Lower leg skin (tissue), 3 donors: Measurements from ENCODE around the gene SDK1.

Source experiments
- POLR2A ChIP-seq, 2 donors: fragments of 450-650 bp; IDR thresholded peaks; one replicate each; pipeline ENCODE4 v1.6.1; 2016 to 2017; ENCODE audit warnings: antibody characterized with exemption in 2 of 2, mild to moderate bottlenecking in 1 of 2, moderate library complexity in 1 of 2
- TF ChIP-seq, protein P1 (sequence below), 3 donors: fragments of 450-650 bp; IDR thresholded peaks; one replicate each; pipeline ENCODE4 v1.5.1; 2016; ENCODE audit warnings: antibody characterized with exemption in 3 of 3, mild to moderate bottlenecking in 3 of 3, moderate library complexity in 2 of 3

DNA sequence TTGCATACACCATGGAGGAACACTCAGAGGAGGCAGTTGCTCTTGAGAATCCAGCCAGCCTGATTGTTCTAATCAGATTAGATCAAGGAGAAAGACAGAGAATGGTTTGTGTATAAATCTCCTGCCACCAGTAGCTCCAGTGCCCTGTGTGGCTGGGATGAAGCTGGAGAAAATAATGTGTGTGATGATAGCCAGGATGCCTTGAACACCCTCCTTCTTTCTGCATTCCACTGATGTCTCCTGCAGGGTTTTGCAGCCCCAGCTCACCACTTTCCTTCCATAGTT lies 766.4 kb downstream of the SDK1 start:
- TF ChIP-seq, protein P1, sequence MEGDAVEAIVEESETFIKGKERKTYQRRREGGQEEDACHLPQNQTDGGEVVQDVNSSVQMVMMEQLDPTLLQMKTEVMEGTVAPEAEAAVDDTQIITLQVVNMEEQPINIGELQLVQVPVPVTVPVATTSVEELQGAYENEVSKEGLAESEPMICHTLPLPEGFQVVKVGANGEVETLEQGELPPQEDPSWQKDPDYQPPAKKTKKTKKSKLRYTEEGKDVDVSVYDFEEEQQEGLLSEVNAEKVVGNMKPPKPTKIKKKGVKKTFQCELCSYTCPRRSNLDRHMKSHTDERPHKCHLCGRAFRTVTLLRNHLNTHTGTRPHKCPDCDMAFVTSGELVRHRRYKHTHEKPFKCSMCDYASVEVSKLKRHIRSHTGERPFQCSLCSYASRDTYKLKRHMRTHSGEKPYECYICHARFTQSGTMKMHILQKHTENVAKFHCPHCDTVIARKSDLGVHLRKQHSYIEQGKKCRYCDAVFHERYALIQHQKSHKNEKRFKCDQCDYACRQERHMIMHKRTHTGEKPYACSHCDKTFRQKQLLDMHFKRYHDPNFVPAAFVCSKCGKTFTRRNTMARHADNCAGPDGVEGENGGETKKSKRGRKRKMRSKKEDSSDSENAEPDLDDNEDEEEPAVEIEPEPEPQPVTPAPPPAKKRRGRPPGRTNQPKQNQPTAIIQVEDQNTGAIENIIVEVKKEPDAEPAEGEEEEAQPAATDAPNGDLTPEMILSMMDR (IDR thresholded peaks at IDR 0.05): no peak
- TF ChIP-seq POLR2A (IDR thresholded peaks at IDR 0.05): no peak
